GM10266 (cell line): ENCODE results near the gene TNRC6C.

Experiments
- DNase-seq: peaks from one replicate; pipeline ENCODE4 v3.0.0; 2012; ENCODE audit errors: extremely low spot score
- CTCF ChIP-seq: IDR thresholded peaks from 2 replicates; pipeline ENCODE4 v1.5.1; 2012; ENCODE audit warnings: mild to moderate bottlenecking, low read depth; ENCODE audit not compliant: control insufficient read depth, insufficient read depth; ENCODE audit errors: missing control alignments

The TNRC6C gene

GRCh38 chr17:78045316-78045715 lies 86.8 kb downstream of the TNRC6C start:
- no peak for TF ChIP-seq CTCF
- DNase-seq, result no peak

GRCh38 chr17:78046923-78047322 lies 88.4 kb downstream of the TNRC6C start:
- TF ChIP-seq CTCF, result no peak
- no peak for DNase-seq

- no peak for DNase-seq
- no peak for TF ChIP-seq CTCF
Measured at GRCh38 chr17:78048346-78049292, 90.1 kb downstream of the TNRC6C start.

- no peak for DNase-seq
- TF ChIP-seq CTCF, result no peak
Measured at GRCh38 chr17:78049609-78050008, 91.1 kb downstream of the TNRC6C start.

GRCh38 chr17:78051186-78051972 lies 92.9 kb downstream of the TNRC6C start:
- DNase-seq, result no peak
- TF ChIP-seq CTCF, result no peak

GRCh38 chr17:78053777-78054468 lies 95.4 kb downstream of the TNRC6C start:
- TF ChIP-seq CTCF, result no peak
- DNase-seq, result no peak
